HG03175 (cell line): ENCODE data around the gene POLRMT.

ENCODE experiments used
- ATAC-seq: cut with Tn5 transposase; IDR thresholded peaks from one replicate; pipeline ENCODE4 v1.9.1; 2021; ENCODE audit warnings: mild to moderate bottlenecking, moderate library complexity; ENCODE audit not compliant: unreplicated experiment

Gene POLRMT

DNA sequence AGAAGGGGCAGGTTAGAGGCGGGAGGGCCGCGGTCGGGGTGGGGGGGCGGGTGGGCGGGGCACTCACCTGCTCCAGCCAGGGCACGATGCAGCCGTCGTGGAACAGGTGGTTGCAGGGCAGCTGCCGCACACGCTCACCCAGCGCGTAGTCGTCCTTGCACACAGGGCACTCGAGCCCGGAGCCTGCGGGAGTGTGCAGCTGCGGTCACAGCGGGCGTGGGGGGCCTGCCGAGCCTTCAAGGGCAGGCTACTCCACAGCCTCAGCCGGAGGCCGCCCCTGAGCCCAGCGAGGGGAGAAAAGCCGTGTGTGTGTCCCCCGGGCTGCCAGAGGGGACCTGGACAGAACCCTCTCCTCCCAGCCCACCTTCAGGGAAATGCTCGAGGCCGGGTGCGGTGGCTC is 15.0 kb upstream of the POLRMT start:
- ATAC-seq, result no peak

DNA sequence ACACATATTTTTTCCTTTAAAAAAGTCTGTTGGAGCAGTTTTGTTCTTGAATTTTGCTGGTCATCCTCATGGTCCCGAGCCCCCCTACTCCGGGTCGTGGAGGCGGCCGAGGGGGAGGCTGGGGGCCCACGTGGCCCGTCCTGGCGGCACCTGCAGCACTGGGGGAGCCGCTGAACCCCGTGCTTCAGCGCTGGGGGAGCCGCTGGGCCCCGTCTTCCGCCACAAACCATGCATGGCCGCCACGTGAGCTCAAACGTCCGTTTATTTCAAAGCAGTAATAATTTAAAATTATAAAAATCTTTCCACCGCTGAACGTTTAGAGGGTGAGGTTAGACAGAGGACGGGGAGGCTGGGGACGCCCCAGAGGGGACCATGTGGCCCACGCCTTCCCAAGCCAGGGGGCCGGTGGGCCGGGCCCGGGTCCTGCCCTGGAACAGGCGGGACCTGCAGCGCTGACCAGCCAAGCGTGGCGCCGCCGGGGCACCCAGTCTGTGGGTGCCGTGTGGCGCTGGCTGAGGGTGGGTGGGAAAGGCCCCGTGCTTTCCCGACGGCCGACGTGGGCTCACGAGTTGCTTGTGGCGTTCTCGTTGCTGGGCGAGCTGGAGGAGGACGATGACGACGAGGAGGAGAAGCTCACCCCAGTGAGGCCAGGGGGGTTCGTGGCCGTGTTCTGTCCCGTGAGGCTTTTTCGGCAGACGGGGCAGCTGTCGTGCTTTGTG is 14.4 kb upstream of the POLRMT start:
- no peak for ATAC-seq

DNA sequence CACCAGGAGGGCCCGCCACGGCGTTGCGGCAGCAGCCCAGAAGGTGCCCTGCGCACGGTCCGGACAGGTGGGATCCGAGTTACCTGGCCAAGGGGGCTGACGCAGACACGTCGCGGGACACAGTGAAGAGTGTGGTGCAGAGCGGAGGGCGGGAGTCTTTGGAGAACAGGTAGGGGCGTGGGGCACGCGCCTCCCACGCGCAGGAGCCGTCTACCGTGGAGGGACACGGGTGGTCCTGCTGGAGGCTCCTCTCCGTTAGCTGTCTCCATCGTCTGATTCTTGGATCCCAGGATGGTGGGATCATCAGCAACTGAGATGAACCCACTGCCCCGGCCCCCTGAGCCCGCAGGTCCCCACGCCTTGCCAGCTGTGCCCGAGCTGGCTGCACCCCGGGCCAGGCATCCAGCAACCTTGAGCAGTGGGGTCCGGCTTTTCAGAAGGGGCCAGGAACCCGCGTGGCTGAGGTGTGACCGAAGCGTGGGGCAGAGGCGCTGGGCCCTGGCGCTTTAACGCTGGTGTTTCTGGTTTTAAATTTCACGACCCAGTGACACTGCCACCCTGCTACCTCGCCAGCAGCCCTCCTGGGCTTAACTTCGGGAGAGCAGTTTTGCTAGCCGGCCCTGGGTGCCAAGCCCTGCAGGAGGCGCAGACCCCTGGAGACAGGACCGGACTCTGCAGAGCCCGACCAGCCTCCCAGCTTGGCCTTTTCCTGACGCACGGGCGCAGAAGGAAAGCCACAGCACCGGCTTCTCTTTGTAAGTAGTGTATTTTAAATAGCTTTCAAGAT is 13.6 kb upstream of the POLRMT start:
- no peak for ATAC-seq

DNA sequence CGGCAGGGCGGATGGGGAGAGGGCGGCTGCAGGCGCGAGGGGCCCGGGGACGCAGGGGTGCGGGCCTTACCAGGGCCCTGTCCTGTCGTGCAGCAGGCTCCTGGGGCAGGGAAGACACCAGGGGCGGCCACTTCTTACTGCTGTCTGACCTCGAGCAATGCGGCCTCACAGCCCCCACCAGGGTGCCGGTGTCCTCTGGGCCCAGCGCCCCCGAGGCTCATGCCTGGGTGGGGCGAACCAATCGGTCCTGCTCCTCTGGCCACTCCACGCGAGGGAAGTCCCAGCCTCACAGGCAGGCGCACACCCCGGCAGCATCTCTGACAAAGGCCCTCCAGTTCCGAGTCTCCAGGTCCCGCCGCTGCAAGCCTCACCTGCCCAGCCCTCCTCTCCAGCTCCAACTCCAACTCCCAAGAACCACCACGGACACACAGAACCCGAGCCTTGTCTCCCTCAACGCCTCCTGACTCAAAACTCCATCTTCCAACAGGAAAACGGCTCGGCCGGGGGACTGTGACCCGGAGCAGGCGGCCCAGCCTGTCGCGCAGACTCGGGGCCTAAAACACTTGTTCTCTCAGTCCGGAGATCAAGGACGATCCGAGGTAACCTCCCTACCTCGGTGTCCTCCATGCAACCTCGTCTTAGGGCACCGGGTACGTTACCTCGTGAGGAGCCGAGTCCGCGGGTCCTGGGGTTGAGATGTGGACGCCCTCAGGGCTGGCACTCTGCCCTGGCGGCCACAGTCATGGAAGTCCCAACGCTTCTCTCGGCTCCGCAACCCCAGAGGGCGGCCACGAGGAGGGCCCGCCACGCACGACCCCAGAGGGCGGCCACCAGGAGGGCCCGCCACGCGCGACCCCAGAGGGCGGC is 12.8 kb upstream of the POLRMT start:
- no peak for ATAC-seq

DNA sequence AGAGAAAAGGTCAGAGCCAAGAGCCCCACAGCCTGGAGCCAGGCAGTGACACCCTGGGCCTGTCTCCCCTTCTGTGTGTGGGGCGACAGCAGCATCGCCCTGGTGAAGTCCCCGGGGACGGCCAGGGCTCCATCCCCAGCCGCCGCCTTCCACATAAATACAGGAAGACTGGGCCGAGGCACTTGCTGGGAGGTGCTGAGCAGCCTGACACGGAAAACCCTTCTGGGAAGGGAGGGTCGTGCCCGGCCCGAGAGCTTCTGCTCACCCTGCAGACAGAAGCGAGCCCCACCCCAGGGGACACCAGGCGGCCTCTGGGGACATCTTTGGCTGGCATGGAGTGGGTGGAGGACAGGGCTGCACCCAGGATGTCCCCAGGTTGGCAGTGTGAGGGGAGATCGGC is 11.5 kb upstream of the POLRMT start:
- no peak for ATAC-seq

DNA sequence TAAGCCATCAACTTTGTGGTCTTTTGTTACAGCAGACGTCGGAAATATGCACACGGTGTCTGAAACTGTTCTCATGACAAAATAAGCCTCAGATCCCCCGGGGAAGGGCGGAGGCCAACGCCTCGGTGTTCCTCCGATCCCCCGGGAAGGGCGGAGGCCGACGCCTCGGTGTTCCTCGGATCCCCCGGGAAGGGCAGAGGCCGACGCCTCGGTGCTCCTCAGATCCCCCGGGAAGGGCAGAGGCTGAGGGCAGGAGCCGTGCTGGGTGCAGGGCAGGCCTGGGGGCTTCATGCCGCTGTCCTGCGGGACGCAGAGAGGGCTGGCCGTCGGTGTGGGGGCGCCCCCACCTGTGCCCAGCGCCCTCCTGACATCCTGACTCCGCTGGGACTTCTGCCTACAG is 11.0 kb upstream of the POLRMT start:
- ATAC-seq, result no peak

DNA sequence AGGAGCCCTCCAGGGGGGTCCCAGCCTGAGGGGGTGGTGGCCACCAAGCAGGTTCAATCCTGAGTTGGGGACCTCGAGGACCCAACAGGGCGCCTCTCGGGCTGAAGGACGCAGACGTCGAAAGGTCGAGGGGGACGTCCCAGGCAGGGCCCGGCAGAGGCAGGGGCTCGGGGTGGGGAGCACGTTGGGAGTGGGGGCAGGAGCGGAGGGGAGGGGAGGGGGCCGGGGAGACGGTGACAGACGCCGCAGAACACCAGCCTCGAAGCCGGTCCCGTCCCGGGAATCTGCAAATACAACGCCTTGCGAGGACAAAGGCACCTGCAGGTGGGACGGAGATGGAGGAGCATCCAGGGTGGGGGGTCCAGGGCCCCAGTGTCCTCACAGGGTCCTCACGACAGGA is 10.4 kb upstream of the POLRMT start:
- ATAC-seq, result no peak

DNA sequence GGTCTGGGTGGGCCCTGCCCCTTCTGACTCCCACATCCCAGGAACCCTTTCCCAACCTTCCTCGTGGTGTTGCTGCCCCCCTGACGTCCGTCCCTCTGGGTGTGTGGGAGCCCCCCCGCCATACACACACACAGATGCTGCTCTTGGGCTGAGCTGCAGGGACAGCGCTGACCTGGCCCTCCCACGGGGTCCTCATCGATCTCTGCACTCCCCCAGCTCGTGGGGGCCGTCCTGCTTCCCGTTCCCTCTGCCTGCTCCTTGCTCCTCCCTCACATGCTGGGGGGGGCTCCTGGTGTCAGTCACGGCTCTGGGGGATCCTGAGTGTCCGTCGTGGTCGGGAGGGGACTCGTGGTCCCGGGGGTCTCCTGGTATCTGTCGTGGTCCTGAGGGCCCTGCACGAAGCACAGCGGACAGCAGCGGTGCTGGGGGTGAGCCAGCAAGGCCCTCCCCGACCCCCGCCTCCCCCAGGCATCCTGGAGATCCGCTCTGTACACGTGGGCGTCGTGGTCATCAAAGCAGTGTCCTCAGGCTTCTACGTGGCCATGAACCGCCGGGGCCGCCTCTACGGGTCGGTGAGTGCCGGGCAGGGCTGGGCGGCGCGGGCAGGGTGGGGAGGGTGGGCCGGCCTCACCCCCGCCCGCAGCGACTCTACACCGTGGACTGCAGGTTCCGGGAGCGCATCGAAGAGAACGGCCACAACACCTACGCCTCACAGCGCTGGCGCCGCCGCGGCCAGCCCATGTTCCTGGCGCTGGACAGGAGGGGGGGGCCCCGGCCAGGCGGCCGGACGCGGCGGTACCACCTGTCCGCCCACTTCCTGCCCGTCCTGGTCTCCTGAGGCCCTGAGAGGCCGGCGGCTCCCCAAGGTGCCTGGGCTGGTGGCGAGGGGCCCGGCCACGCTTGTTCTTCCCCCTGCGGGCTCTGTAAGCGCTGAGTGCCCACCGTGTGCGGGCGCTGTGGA is 9.7 kb upstream of the POLRMT start:
- ATAC-seq, result no peak

DNA sequence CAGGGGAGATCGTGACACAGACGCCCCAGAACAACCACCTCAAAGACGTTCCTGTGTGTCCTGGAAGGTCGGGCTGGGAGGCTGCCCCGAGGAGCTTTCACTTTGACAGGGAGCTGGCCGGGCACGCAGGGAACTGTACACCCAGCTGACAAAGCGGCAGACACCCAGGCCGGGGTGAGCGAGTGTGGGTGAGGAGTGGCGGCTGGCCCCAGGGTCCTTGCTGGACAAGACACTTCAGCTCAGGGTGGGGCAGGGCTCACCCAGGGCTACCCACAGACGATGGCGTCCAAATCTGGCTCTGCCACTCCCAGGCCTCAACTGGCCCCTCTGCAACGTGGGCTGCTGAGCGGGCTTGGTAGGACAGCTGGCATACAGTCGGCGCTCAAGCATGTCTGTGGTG is 8.4 kb upstream of the POLRMT start:
- no peak for ATAC-seq

DNA sequence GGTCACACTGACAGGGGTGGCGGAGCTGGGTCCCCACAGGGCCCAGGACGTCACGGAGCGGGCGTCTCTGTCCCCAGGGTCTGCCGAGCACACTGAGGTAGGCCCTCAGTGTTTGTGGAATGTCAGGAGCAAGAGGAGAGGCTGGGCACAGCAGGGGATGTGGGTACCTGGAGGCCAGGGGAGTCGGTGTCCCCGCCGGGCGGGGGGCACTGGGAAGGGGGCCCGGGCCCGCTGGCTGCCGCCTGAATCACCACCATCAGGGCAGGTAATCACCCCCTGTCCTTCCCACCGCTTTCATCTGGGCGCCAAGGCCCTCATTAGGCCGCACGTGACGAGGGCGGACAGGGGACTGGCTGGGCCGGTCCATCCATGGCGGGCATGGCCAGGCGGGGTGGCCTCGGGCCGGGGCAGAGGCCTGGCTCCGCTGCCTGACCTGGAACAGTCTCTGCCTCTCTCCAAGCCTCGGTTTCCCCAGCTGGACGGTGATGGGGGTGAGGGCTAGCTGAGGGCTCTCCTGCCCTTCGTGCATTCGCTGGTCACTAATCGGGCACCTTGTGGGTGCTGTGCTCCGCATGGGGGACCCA is 7.4 kb upstream of the POLRMT start:
- no peak for ATAC-seq

DNA sequence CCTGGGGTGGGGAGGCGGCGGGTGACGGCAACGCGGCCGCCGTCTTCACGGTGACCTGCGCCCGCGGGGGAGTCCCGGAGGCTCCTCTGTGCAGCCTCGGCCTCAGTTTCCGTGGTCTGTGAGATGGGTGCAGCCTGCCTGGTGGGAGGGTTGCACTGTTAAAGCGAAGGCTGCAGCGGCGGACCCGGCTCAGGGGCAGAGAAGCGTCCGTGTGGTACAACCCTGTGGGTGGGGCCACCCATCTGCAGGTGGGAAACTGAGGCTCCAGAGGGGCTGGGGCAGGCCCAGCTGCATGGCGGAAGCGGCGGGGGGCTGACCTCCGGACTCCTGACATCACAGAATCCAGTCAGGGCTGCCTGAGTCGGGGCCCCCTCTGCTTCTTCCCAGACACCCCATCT is 6.8 kb upstream of the POLRMT start:
- no peak for ATAC-seq

DNA sequence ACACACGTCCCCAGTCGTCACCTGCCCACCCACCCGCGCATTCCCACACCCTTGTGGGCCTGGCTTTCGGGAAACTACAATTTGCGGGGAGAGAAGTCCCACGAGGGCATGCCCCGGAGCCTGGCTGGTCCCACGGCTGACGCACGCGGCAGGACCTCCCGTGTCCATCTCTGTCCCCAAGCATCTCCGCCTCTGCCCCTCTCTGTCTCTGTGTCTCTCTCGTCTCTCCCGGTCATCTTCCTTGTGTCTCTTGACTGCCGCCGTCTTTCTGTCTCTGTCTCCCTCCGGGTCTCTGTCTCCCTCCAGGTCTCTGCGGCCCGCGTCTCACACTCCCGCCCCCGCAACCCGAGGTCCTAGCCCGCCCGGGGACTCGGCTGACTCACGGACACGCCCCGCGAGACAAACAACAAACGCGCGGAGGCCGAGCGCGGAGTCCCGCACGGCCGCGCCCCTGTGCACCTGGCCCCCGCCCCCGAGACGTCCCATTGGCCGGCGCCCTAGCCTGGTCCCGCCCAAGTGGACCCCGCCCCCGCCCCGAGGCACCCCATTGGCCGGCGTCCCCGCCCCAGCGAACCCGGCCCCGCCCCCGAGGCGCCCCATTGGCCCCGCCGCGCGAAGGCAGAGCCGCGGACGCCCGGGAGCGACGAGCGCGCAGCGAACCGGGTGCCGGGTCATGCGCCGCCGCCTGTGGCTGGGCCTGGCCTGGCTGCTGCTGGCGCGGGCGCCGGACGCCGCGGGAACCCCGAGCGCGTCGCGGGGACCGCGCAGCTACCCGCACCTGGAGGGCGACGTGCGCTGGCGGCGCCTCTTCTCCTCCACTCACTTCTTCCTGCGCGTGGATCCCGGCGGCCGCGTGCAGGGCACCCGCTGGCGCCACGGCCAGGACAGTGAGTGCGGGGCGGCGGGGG is 6.2 kb upstream of the POLRMT start, which contains the start of gene FGF22:
Gene FGF22, plus strand, starts transcription at position 627 of the 908 bp plus-strand sequence. Its CDS starts 47 bp downstream, at position 674.
- ATAC-seq, result peak; percentile 71

DNA sequence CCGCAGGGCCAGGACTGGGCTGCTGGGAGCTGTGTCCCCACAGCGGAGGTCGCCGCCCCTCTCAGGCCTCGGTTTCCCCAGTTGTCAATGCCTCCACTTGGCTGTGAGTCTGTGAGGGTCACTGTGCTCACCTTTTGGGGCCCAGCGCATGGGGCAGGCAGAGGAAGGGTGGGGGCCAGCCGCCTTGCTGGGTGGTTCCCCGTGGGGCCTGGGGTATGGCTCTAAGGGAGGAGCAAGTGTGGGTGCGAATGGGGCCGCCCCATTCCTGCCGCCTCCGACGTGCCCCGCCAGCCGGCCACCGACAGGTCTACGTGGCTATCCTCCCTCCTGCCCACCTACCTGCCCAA is 5.5 kb upstream of the POLRMT start:
- ATAC-seq, result no peak

DNA sequence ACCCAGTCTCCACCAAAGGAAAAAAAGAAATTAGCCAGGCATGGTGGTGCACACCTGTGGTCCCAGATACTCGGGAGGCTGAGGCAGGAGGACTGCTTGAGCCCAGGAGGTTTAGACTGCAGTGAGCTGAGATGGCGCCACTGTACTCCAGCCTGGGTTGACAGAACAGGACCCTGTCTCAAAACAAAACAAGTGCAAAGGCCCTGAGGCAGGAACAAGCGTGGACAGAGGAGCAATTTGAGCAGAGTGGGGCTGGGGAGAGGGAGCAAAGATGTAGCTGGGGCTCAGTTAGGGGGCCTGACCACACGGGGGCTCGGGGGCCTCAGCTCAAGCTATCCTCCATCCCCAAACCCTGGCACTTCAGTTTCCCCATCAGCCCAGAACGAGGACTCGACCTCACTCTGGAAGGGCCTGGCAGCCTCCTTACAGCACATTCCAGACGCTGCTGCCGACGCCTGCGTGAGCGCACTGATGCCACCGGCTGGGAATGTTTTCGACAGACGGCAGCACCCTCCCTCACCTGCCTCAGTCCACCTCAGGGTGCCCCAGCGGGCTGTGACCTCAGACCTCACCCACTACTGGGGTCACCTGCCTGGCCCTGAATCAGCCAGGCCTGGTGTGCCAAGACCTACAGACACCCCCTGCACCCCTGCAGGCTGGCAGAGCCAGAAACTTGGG is 1.8 kb upstream of the POLRMT start:
- ATAC-seq, result no peak

DNA sequence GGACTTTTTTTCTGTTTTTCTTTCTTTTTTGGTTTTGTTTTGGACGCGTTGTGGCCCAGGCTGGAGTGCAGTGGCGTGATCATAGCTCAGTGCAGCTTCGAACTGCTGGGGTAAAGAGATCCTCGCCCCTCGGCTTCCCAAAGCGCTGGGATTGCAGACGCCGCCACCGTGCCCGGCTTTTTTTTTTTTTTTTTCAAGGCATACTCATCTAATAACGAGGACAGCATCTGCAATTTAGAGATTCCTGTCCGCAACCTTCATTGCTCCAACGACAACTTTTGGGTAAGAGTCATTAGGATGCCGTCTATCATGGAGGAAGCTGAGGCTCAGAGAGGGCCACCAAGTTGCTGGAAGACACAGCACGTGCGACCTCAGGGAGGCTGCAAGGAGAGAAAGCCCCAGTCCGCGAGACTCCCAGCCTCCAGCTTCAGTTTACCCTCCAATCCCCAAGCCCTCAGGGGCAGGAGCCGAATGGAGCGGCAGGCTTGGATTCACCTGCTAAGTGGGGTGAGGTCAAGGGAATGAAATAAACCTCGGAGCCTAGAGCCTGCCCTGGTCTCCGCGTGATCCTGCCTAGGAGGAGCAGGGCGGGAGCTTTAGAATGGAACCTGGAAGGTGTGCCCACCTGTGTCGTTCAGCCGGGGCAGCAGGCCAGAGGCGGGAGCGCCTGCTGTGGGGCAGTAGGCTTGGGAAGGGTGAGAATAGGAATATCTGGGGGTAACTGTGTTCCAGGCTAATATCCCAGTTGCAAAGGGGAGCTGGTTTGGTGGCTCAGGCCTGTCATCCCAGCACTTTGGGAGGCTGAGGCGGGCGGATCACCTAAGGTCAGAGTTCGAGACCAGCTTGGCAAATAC is 676 bp upstream of the POLRMT start:
- no peak for ATAC-seq

DNA sequence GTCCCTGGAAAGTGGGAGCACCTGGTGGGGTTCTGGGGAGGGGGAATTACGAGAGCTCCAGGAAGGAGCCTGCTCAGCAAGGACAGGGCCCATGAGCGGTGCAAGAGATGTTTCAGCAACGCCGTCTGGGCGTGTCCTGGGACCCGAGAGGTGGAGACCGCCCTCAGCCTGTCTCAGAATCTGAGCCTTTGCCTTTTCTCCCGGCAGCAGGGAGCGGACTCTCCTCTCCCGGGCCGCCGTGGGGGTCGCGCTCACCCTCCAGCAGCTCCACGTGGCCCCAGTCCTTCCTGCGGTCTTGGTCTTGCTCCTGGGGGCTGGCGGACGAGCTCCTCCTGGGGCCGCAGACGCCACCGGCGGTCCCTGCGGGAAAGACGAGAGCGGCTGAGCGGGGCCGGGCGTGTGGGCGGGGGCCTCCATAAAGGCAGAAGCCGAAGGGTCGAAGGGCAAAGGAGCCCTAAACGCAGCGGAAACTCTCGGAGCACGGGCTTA is 714 bp downstream of the POLRMT start:
- peak; percentile 5 for ATAC-seq

DNA sequence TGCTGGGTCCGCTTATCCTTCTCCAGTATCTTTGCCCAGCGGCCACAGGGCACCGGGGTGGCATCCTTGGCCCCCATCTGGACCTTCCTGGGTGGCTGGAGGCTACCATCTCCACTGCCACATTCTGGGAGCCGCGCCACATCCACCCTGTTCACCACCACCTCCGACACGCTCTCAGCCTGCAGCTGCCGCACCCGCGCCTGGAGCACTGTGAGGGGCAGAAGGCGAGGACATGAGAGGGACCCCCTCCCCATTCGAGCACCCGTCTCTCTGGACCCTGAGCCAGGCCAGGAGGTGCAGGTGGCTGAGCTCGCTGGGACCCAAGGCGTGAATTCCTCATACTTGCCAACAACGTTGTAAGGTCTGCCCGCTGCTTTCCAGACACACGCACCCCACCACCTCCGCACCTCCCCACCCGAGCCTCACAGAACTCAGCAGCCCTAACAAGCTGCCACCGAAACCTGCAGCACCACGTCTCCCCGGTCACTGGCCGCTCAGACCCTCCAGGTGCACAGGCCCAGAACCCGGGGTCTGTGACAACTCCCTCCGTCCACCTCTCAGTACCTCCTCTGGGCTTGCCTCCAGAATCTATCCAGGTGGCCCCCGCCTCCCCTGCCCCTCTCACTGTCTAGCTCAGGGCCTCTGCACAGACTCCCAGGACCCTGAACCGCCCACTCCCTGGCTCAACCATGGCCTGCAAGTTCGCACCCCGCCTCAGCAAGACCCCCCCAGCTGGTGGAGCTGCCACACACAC is 3.2 kb downstream of the POLRMT start:
- ATAC-seq, result no peak
